Activated effector memory CD4-positive, alpha-beta T cell treated with anti-CD3 and anti-CD28 coated beads, Interleukin-2, amount 50 U/mL, for 16 hours (primary cell): ENCODE measurements around the gene THSD7B.
"Not testable (repeated sequence)": the region's sequence is repeated elsewhere in the genome, so short reads cannot be mapped to it uniquely, and the experiment has no call there.

Experiments
- DNase-seq: peaks from one replicate; pipeline ENCODE4 v3.0.0-alpha.2; 2020

Gene THSD7B

DNA sequence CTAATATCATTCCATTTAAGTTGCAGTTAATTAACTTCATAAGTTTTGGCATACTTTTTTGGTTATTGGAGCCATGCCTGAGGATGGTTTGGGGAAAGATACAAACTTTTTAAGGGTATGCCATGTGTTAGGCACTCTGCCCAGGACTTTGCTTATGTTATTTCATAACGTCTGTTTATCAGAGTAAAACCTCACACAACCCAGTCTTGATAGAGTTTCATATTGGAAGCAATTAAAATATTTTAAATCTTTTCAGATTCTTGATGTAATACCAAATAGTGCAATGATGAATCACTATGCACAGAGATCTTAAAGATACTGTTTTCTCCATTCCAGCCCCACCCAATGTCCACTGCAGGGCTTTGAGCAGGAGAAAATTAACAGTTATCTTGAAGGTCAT lies 669.8 kb downstream of the THSD7B start:
- no peak for DNase-seq

DNA sequence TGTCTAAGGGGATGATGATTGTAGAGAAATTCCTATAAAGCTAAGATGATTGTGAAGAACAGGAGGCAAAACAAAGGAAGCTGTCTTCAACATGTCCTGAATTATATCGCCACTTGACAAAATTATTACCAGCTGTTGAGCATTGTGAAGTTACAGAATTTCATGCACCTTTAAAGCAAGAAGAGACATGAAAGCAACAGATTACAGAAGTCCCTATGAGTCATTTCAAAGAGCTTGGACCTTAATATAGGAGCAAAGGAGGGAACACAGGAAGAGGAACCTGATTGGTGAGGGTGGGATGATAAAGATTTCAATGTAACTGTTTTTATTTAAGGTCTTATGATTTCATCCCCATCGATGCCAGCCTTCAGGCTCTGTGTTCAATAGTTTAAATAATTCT lies 672.0 kb downstream of the THSD7B start:
- DNase-seq, result no peak

- no peak for DNase-seq
Observed at GRCh38 chr2:137444970-137445369, 679.6 kb downstream of the THSD7B start.

- no peak for DNase-seq
Observed at GRCh38 chr2:137449454-137449853, 684.1 kb downstream of the THSD7B start.

GRCh38 chr2:137454886-137455285 lies 689.5 kb downstream of the THSD7B start:
- no peak for DNase-seq

DNA sequence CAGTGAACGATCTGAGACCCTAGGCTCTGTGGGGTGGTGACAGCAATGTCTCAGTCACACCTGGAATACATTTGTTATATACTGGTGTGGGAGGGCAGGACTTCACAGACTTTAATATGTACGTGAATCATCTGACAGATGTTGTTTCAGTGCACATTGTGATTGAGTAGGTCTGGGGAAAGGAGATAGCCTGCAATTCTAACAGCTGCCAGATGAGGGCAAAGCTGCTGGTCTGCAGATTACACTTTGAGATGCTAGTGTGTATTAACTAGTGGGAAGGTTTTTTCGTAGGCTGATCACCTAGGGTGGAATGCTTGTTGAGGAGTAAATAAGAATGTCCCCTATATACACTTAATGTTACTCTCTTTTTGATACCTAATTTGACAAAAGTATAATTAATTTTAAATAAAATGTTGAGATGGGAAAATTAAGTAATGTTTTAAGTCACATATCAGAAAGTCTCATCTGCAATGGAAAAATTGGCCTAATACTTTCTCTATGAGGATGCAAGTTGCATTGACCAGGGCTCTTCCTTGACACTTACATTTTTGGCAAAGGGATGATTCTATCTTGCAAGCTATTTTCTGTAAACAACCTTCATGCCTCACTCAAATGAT lies 702.0 kb downstream of the THSD7B start:
- no peak for DNase-seq

GRCh38 chr2:137493261-137493660 lies 727.9 kb downstream of the THSD7B start:
- DNase-seq, result no peak

DNA sequence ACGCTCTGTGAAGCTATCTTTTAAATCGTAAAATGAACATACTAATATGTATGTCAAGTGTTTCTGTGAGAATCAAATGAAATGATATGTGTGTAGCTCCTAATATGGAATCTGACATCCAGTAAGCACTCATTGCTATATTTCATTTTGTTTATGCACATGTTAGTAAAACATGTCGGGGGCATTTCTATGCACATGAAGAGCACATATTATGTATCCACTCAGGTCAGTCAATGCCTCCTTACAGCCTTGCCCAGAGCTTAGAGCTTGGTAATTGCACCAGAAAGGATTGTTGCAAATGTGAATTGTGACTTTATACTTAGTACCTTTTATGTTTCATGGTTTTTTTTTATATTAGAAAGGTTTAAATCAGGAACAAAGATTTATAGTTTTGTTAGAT lies 735.3 kb downstream of the THSD7B start:
- DNase-seq, result no peak

DNA sequence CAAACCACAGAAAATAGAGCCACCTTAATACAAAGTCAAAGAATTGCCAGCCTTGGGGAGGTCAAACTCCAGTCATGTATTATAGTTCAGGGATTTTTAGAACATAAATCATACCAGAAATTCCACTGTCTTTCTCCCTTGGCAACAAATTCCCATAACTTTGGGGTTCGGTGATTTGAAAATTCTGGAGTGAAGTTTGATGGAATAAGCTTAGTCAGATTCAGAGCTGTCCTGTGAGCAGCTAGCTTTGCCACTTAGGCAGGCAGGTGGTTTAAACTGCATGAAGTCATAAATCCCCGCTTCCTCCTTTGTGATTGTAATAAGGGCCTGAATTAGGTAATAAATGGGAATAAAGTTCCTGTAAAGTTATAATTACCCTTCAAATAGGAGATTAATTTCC lies 741.9 kb downstream of the THSD7B start:
- DNase-seq, result no peak

GRCh38 chr2:137508739-137509384 lies 743.5 kb downstream of the THSD7B start:
- no peak for DNase-seq

DNA sequence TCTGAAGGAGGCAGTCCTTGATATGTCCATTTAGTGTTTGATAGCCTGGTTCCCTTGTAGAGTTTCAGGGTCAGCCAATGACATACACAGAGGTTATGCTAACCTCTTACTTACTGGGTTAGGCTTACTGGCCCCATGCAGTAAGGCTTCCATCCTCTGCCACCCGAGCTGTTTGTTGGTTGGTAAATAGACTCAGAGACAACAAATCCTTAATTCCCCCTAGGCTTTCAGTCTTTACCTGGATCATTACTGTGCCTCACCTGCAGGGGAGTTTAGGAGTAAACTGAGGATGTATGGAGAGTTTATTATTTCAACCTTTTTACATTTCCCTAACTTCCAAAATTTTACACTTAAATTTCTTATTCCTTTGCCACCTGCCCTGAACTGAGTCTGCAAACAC lies 746.2 kb downstream of the THSD7B start:
- no peak for DNase-seq

DNA sequence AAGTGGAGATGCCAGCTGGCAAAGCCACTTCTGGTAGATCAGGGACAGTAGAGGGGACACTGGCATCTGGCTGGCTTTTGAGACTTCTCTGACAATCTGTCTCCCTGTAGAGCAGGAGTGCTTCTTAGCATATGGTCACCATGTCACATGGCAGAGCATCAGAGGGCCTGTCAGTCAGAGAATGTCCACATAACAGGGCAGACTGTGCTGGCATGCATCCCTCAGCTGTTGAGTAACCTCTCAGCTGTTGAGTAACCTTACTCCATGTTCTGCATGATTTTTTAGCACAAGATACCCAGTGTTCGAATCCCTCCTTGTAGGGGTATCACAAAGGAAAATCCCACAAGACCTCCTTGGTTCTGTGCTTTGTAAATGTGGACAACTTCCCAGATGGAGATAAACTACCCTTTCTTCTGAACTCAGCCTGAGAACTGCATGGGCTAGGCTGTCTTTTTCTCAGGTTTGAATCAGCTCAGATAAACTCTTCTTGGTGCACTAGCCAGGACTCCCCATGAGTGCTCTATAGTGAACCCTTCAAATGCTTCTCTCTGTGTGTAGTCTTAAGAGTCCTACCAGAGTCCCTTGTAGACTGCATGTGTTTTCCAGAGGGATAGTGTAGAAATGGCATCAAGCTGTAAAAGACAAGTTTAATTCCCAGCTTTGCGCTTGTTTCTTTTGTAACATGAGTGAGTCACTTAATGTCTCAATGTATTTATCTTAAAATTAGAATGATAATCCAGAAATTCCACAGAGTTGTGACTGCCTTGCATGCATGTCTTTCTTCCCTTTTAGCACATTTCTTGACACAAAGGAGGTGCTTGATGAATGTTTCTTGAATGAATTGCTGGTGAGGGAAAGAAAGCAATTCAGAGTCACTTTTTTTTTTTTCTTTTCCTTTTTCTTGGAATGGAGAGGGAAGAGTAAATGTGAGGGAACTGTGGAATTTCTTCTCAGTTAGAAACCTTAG lies 756.6 kb downstream of the THSD7B start:
- DNase-seq, result no peak

GRCh38 chr2:137522620-137523011 lies 757.3 kb downstream of the THSD7B start:
- DNase-seq, result no peak

DNA sequence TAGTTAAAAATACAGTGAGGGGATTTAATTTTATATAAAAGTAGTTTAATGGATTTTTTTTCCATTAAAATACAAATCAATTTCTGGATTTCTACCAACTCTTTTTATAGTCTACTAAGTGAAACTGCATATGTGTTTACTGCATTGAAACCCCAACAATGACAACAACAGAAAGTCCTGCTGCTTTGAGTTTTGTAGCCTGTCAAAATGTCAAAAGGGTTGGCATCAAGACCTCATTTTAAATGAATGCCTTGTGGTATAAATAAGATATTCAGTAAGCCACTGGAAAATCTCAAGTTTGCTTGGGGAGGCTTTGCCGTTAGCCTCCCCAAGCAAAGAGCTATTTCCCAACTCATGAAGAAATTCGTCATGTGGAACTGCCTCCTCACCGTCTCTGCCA lies 758.6 kb downstream of the THSD7B start:
- DNase-seq, result no peak

DNA sequence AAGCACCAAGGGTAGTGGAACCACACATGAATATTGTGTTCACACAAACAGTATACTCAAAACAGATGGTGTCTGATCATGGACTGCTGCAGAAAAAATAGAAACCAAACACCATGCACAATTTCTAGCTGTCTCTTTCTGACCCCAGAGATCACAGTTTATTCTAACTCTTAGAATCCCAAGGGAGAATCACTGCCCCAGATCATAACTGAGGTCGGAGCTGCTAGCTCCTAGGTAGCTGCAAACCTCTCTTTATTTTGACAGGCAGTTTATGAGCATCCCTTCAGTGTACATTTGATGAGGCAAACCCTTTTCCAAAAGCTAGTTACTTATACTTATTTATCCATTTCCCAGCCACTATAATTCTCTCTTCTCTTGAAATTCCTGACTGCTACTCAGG lies 759.8 kb downstream of the THSD7B start:
- no peak for DNase-seq

- DNase-seq, result no peak
Observed at GRCh38 chr2:137525641-137526190, 760.4 kb downstream of the THSD7B start.

- DNase-seq, result no peak
Observed at GRCh38 chr2:137535897-137536296, 770.6 kb downstream of the THSD7B start.

GRCh38 chr2:137539336-137539735 lies 774.0 kb downstream of the THSD7B start:
- no peak for DNase-seq

- DNase-seq, result no peak
Observed at GRCh38 chr2:137547842-137548241, 782.5 kb downstream of the THSD7B start.

- no peak for DNase-seq
Observed at GRCh38 chr2:137566387-137566786, 801.0 kb downstream of the THSD7B start.

- DNase-seq, result no peak
Observed at GRCh38 chr2:137570484-137570883, 805.1 kb downstream of the THSD7B start.

DNA sequence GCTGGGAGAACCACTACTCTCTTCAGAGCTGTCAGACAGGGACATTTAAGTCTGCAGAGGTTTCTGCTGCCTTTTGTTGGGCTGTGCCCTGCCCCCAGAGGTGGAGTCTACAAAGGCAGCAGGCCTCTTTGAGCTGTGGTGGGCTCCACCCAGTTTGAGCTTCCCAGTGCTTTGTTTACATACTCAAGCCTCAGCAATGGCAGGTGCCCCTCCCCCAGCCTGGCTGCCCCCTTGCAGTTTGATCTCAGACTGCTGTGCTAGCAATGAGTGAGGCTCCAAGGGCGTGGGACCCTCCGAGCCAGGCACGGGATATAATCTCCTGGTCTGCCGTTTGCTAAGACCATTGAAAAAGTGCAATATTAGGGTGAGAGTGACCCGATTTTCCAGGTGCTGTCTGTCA lies 822.5 kb downstream of the THSD7B start:
- DNase-seq, result not testable (repeated sequence)

DNA sequence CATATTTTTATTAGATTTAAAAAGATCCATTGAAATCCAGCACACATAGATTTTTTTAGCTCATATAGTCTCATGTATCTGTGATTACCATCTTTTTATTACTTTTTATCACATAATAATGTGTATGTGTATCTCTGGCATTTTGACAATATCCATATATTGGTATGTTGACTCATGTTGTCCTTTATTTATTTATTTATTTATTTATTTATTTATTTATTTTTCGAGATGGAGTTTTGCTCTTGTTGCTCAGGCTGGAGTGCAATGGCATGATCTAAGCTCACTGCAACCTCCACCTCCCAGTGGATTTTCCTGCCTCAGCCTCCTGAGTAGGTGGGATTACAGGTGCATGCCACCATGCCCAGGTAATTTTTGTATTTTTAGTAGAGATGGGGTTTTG lies 823.2 kb downstream of the THSD7B start:
- not testable (repeated sequence) for DNase-seq

DNA sequence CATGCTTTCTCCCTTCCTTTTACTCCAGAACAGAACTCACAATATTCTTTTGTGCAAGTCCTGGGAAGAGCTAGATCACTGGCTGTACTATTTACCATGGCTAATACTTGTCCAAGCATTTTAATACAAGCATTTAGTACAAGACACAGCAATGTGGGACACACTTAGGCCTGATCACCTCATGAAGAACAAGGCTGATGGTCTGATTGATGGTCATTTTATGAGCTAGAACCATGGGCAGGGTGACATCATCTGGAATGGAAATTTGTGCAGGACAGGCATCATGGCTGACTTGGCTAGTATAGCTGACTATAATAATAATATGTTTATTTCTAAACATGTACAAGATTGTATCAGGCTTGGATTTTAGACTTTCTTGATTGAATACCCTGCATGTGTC lies 824.8 kb downstream of the THSD7B start:
- DNase-seq, result no peak
